GM21576 (cell line): ENCODE measurements around the gene ZMYND8.

ENCODE experiments used
- ATAC-seq: cut with Tn5 transposase; IDR thresholded peaks from one replicate; pipeline ENCODE4 v1.9.1; 2021; ENCODE audit warnings: mild to moderate bottlenecking, moderate library complexity; ENCODE audit not compliant: unreplicated experiment

Gene ZMYND8

GRCh38 chr20:47233333-47234188, 122.9 kb downstream of the ZMYND8 start:
- no peak for ATAC-seq

- no peak for ATAC-seq
These were observed 124.0 kb downstream of the ZMYND8 start for GRCh38 chr20:47232518-47232917.

DNA sequence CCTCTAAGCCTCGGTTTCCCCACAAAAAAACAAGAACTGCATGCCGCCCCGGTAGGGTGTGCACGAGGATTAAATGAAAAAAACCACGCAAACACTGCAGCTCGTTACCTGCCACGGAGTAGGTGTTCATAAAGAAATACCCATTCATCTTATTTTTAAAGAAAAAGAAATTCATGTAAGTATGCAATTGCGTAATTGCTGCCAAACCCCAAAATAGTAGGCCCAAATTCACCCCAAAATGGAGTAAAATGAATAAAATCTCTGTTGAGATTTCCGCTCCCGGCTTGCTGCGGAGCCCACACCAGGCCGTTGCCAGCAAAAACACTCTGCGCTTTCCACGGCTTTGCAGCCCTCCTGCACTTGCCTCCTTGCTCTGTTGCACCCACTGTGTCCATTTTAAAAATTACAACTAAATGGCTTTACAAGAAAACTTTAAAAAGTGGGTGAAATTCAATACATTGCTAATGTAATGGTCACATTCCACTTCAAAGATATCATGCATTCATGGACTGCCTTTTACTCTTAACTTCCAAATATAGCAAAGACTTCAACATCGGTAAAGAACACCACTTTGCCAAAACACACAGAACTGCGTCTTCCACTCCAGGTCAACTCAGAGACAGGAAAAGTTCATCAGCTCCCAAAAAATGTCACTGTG, 125.0 kb downstream of the ZMYND8 start:
- no peak for ATAC-seq

DNA sequence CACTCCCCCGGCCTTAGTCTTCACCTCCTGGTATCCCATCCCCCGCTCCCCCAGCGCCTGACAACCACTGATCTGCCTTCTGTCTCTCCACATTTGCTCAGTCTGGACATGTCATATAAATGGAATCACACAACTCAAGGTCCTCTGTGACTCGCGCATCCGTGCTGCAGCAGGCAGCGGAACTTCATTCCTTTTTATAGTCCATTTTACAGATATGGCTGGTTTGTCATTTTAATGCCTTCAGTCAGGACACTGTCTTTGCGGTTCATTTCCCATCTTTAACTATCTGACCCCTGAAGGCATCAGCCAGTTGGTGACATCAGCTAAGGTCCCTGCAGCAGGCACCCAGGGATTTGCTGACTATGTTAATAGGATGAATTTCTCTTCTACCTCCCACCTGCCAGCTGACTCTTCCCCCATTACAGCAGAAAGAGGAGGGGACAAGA, 125.7 kb downstream of the ZMYND8 start:
- ATAC-seq = no peak

DNA sequence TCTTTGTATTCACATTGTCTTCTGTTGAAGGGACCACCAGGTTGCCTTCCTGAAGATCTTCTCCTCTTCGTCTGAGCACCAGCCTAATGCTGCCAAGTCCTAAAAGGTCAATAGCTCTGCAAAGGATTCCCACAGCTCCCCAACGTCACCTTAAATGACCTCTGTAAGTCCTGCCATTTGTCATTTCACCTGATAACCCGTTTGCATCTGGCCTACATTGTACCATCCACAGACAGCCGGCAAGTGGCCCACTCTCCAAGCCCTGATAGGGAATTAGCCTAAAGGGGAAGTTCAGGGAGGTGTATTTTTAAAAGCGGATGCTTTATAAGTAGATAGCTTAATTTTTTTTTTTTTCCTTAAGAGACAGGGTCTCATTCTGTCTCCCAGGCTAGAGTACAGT, 127.8 kb downstream of the ZMYND8 start:
- no peak for ATAC-seq

DNA sequence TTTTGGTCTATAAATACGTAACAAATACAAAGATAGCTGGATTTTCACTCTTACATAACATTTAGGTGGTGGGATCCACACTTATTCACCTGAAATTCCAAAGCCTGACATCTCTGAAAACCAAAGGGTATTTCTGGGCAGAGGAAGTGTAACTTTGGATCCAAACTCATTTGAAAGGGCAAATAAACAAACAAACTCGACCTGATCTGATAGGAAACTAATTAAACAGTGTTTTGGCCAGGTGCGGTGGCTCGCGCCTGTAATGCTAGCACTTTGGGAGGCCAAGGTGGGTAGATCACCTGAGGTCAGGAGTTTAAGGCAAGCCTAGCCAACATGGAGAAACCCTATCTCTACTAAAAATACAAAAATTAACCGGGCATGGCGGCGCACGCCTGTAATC, 128.9 kb downstream of the ZMYND8 start:
- ATAC-seq = no peak

GRCh38 chr20:47227119-47227518, 129.4 kb downstream of the ZMYND8 start:
- ATAC-seq = no peak

- ATAC-seq = no peak
These were observed 131.0 kb downstream of the ZMYND8 start for GRCh38 chr20:47225458-47225857.

DNA sequence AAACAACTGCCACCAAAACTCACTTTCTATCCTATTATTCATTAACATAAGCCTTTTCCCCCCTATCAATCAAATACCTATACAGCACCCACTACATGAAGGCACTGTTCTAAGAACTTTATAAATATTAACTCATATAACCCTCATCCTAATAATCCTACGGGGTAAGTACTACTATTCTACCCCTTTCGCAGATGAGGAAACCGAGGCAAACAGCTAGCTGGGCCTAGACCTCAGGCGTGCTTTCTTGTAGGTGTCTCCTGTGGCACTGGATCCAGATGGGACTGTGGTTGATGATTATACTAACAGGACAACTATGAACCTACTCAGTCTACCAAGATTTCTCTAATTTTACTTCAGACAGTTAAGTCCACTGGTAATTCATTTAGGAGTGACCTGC, 131.6 kb downstream of the ZMYND8 start:
- no peak for ATAC-seq

DNA sequence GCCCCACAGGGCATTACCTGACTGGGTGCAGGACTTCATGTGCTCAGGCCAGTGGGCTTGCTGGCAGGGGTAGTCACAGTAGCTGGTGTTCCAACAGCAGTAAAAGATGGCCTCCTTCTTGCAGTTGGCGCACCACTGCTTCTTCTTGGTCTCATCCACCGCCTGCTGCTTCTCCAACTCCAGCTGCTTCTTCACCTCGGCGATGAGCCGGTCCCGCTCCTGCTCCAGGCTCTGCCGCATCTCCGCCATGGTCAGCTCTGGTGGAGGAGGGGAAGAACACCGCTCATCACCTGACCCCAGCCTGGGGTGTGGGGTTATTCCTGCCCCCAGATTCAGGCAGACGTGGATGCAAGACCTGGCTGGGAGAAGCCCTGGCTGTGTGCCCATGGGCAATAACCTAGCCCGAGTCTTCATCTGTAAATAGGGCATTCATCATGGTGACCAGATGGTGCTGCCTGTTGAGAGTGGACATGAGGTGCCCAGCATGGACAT, 132.2 kb downstream of the ZMYND8 start:
- ATAC-seq = no peak

GRCh38 chr20:47223896-47224295, 132.6 kb downstream of the ZMYND8 start:
- no peak for ATAC-seq

DNA sequence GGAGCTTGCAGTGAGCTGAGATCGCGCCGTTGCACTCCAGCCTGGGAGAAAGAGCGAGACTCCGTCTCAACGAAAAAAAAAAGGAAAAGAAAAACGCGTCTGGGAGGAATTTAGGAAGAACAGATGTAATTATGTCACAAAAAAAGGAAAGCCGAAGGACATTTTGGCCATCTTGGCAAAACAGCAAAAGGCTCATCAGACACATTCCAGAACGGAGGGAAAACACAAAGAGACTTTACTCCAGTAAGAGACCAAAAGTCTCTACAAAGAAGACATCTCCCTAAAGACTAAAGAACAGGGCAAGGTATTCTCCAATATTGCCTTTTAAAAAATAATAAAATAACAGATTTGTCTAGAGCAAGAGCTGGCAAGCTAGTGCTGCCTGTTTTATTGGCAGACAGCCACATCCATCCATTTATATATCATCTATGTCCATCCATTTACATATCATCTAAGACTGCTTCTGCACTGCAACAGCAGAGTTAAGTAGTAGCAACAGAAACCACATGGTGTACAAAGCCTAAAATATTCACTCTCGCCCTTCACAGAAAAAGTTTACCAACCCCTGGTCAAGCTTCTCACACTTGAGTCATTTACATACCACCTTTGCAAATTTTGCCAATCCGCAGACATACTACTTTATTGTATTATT, 133.9 kb downstream of the ZMYND8 start:
- ATAC-seq = no peak

DNA sequence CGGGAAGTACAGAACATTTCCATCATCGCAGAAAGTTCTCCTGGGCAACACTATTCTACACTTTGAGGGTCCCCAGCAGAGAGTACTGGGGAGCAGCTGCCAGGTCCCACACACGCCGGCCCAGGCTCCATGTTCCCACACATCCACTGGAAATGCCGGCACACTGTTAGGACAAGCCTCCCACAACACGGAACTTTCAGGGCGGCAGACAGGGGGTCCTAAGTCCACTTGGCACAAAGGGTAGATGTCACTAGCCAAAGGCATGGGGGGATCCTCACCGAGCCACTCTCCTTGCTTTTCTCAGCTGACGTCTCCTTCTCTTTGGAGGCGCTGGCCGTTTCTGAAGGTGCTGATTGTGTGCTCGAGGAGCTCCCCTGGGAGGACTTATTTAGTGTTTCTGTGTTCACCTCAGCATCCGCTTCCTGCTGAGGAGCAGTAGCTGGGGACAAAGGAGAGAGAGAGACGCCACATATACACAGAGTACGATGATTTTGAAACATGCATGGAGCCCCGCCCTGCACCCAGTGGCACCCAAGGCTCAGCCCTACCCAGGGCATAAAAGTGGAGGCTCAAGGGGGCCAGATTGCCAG, 135.4 kb downstream of the ZMYND8 start:
- no peak for ATAC-seq

DNA sequence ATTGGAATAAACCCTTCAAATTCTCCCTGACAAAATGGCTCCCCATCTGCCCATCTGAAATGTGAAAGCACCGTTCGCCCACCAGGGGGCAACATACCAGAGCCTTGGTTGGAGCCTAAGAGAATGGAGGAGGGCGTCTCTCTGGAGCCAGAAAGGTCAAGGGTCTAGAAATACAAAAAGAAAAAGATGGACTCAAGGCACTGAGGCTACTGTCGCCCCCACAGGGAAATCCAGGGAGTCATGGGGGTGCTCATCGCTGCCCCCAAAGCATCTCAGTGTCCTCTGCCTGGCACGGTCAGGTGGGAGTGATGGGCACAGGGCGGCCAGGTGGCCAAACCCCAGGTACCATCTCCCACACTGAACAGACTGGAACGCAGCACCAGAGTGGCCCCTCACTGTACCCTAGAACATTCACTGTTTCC, 136.3 kb downstream of the ZMYND8 start:
- ATAC-seq = no peak

GRCh38 chr20:47217482-47218446, 138.7 kb downstream of the ZMYND8 start:
- ATAC-seq = no peak

- ATAC-seq = no peak
These were observed 139.6 kb downstream of the ZMYND8 start for GRCh38 chr20:47216819-47217410.

GRCh38 chr20:47215653-47216397, 140.7 kb downstream of the ZMYND8 start:
- no peak for ATAC-seq

GRCh38 chr20:47213966-47214365, 142.5 kb downstream of the ZMYND8 start:
- ATAC-seq = no peak

DNA sequence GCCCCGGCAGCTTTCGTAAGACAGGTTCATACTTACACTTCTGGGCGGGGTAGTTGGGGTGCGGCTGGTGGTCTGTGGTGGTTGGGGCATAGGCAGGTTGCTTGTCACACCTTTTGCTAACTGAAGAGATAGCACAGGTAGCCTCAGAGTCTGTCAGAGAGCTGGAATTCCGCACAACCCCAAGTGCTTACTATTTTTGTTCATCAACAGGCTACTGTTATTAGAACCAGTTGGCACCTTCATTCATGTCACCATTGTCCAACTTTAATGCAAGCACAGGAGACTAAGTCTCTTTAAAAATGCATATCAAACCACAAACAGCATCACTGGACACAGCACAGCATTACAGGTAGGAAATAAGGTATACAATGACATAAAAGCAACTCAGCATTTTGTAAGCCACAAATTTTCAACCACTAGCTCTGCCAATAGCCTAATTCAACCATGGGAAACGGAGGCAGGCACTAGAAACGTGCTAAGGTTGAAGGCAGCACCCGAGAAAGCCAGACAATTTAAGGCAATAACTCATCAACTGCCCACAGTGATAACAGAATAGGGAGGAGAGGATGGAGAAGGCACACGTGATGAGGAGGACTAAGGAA, 143.8 kb downstream of the ZMYND8 start:
- no peak for ATAC-seq
